Measurements from ENCODE around the gene FABP1. TPM values are rescaled to one million over a fixed set of nuclear protein-coding genes. Genes with fewer than 3 reads are reported as not detected.

The FABP1 gene
- total RNA-seq, 1 donor from 2014 or later = not detected

- no peak for DNase-seq (ENCODE audit: low spot score)
Measured at GRCh38 chr2:88115825-88116518, 11.9 kb downstream of the FABP1 start.

- DNase-seq (ENCODE audit: low spot score) = no peak
Measured at GRCh38 chr2:88114889-88115288, 13.0 kb downstream of the FABP1 start.

- DNase-seq (ENCODE audit: low spot score) = no peak
Measured at GRCh38 chr2:88113069-88113468, 14.8 kb downstream of the FABP1 start.

GRCh38 chr2:88110830-88111229 lies 17.0 kb downstream of the FABP1 start:
- DNase-seq (ENCODE audit: low spot score) = no peak

GRCh38 chr2:88108796-88109195 lies 19.1 kb downstream of the FABP1 start:
- no peak for DNase-seq (ENCODE audit: low spot score)

GRCh38 chr2:88100489-88100858 lies 27.4 kb downstream of the FABP1 start:
- no peak for DNase-seq (ENCODE audit: low spot score)

GRCh38 chr2:88099798-88100488 lies 27.9 kb downstream of the FABP1 start:
- DNase-seq (ENCODE audit: low spot score) = no peak

GRCh38 chr2:88098558-88098900 lies 29.3 kb downstream of the FABP1 start:
- no peak for DNase-seq (ENCODE audit: low spot score)

- no peak for DNase-seq (ENCODE audit: low spot score)
Measured at GRCh38 chr2:88097891-88098557, 29.8 kb downstream of the FABP1 start.

GRCh38 chr2:88097192-88097591 lies 30.7 kb downstream of the FABP1 start:
- no peak for DNase-seq (ENCODE audit: low spot score)

- DNase-seq (ENCODE audit: low spot score) = no peak
Measured at GRCh38 chr2:88096708-88097107, 31.2 kb downstream of the FABP1 start.

- DNase-seq (ENCODE audit: low spot score) = no peak
Measured at GRCh38 chr2:88095022-88095421, 32.8 kb downstream of the FABP1 start.

- no peak for DNase-seq (ENCODE audit: low spot score)
Measured at GRCh38 chr2:88092773-88093172, 35.1 kb downstream of the FABP1 start.

- DNase-seq (ENCODE audit: low spot score) = no peak
Measured at GRCh38 chr2:88091943-88092342, 35.9 kb downstream of the FABP1 start.

GRCh38 chr2:88090446-88091283 lies 37.2 kb downstream of the FABP1 start:
- no peak for DNase-seq (ENCODE audit: low spot score)

GRCh38 chr2:88088999-88089398 lies 38.9 kb downstream of the FABP1 start:
- DNase-seq (ENCODE audit: low spot score) = no peak

- no peak for DNase-seq (ENCODE audit: low spot score)
Measured at GRCh38 chr2:88087763-88088162, 40.1 kb downstream of the FABP1 start.

- no peak for DNase-seq (ENCODE audit: low spot score)
Measured at GRCh38 chr2:88087073-88087472, 40.8 kb downstream of the FABP1 start.

- DNase-seq (ENCODE audit: low spot score) = no peak
Measured at GRCh38 chr2:88086401-88086800, 41.5 kb downstream of the FABP1 start.

- no peak for DNase-seq (ENCODE audit: low spot score)
Measured at GRCh38 chr2:88085602-88086001, 42.3 kb downstream of the FABP1 start.

GRCh38 chr2:88085099-88085498 lies 42.8 kb downstream of the FABP1 start:
- DNase-seq (ENCODE audit: low spot score) = no peak

- DNase-seq (ENCODE audit: low spot score) = no peak
Measured at GRCh38 chr2:88082781-88083180, 45.1 kb downstream of the FABP1 start.
